ENCODE data around the gene STX18.

The STX18 gene

GRCh38 chr4:4386736-4387392, 155.0 kb downstream of the STX18 start, which contains the start of gene NSG1:
TSS of gene NSG1 (plus strand) at chr4:4387102. CDS start at chr4:4387630, 528 bp downstream.
- Histone ChIP-seq H3K4me2 (ENCODE audit: insufficient read depth, low read length) (peak within 1 kb of the TSS; percentile 94), H3K27ac (ENCODE audit: low read length) (0 out of 2 replicates have a peak within 1 kb of the TSS, but pooled peaks have one; percentile 49), H3K9ac (ENCODE audit: low read depth, low read length) (peak within 1 kb of the TSS; percentile 71), H2AFZ (ENCODE audit: low read depth, low read length) (peak within 1 kb of the TSS; percentile 86), H3K27me3 (ENCODE audit: insufficient read depth, low read length, poor library complexity) (peaks cover 47% of the 10 kb centered on the region), H4K20me1 (ENCODE audit: insufficient read depth, low read length) (peaks cover 8% of the 10 kb centered on the region), H3K9me3 (ENCODE audit: insufficient read depth, low read length, severe bottlenecking) (no peaks in the 10 kb centered on the region), H3K4me3 (ENCODE audit: low read depth in 1 of 2, low read length in 2 of 2) (peak within 1 kb of the TSS; percentile 70 to 71), H3K4me1 (ENCODE audit: insufficient read depth, low read length) (peaks cover 28% of the 10 kb centered on the region), H3K36me3 (ENCODE audit: insufficient read depth, low read length) (peaks cover 2% of the 10 kb centered on the region), H3K79me2 (ENCODE audit: insufficient read depth, low read length) (no peaks in the 10 kb centered on the region)
- DNase-seq (peak; percentile 68), ATAC-seq (ENCODE audit: insufficient read depth, low read depth) (peak; percentile 73)
- TF ChIP-seq EZH2 (IDR thresholded peaks at IDR 0.05; ENCODE audit: borderline replicate concordance, low read depth, low read length, severe bottlenecking), result no peak
- TF ChIP-seq CTCF (IDR thresholded peaks at IDR 0.05; ENCODE audit: borderline replicate concordance, extremely low read depth, low read length, poor library complexity, severe bottlenecking), result no peak

- Histone ChIP-seq H3K4me2 (ENCODE audit: insufficient read depth, low read length) (peak overlapping the region; percentile 94), H2AFZ (ENCODE audit: low read depth, low read length) (peak overlapping the region; percentile 86), H3K27me3 (ENCODE audit: insufficient read depth, low read length, poor library complexity) (peaks cover 47% of the 10 kb centered on the region), H3K9me3 (ENCODE audit: insufficient read depth, low read length, severe bottlenecking) (no peaks in the 10 kb centered on the region), H3K27ac (ENCODE audit: low read length) (0 out of 2 replicates have a peak overlapping the region, but pooled peaks have one; percentile 18), H3K4me1 (ENCODE audit: insufficient read depth, low read length) (peaks cover 28% of the 10 kb centered on the region), H3K36me3 (ENCODE audit: insufficient read depth, low read length) (no peaks in the 10 kb centered on the region; the same call in 1 of the 2 replicates), H3K9ac (ENCODE audit: low read depth, low read length) (peak overlapping the region; percentile 71), H3K79me2 (ENCODE audit: insufficient read depth, low read length) (no peaks in the 10 kb centered on the region), H4K20me1 (ENCODE audit: insufficient read depth, low read length) (peaks cover 8% of the 10 kb centered on the region), H3K4me3 (ENCODE audit: low read depth in 1 of 2, low read length in 2 of 2) (peak overlapping the region; percentile 70 to 71)
- peak; percentile 83 for ATAC-seq (ENCODE audit: insufficient read depth, low read depth)
- peak; percentile 75 for DNase-seq
- TF ChIP-seq CTCF (IDR thresholded peaks at IDR 0.05; ENCODE audit: borderline replicate concordance, extremely low read depth, low read length, poor library complexity, severe bottlenecking) (peak; percentile 29), EZH2 (IDR thresholded peaks at IDR 0.05; ENCODE audit: borderline replicate concordance, low read depth, low read length, severe bottlenecking) (no peak)
These were observed 155.5 kb downstream of the STX18 start for GRCh38 chr4:4386296-4386735.

- peaks cover 28% of the 10 kb centered on the region for H3K4me1 ChIP-seq (ENCODE audit: insufficient read depth, low read length)
- no peak for ATAC-seq (ENCODE audit: insufficient read depth, low read depth)
- H3K79me2 ChIP-seq (ENCODE audit: insufficient read depth, low read length), result no peaks in the 10 kb centered on the region
- H3K9ac ChIP-seq (ENCODE audit: low read depth, low read length), result peak overlapping the region; percentile 71
- no peak overlapping the region for H3K27ac ChIP-seq (ENCODE audit: low read length)
- H3K27me3 ChIP-seq (ENCODE audit: insufficient read depth, low read length, poor library complexity), result peaks cover 50% of the 10 kb centered on the region
- H3K9me3 ChIP-seq (ENCODE audit: insufficient read depth, low read length, severe bottlenecking), result no peaks in the 10 kb centered on the region
- peak overlapping the region; percentile 70 to 71; a peak in 3 of 4 replicates for H3K4me3 ChIP-seq (ENCODE audit: low read depth in 1 of 2, low read length in 2 of 2)
- H3K4me2 ChIP-seq (ENCODE audit: insufficient read depth, low read length), result peak overlapping the region; percentile 94
- peaks cover 8% of the 10 kb centered on the region for H4K20me1 ChIP-seq (ENCODE audit: insufficient read depth, low read length)
- no peak for DNase-seq
- H2AFZ ChIP-seq (ENCODE audit: low read depth, low read length), result peak overlapping the region; percentile 86
- H3K36me3 ChIP-seq (ENCODE audit: insufficient read depth, low read length), result no peaks in the 10 kb centered on the region; the same call in 1 of the 2 replicates
- no peak for TF ChIP-seq CTCF (IDR thresholded peaks at IDR 0.05; ENCODE audit: borderline replicate concordance, extremely low read depth, low read length, poor library complexity, severe bottlenecking)
- no peak for TF ChIP-seq EZH2 (IDR thresholded peaks at IDR 0.05; ENCODE audit: borderline replicate concordance, low read depth, low read length, severe bottlenecking)
These were observed 156.0 kb downstream of the STX18 start for GRCh38 chr4:4385729-4386295.

Data from DND-41 (cell line).